Osteocyte (in vitro differentiated cells): Measurements from ENCODE around the gene PHEX. TPM values are rescaled to one million over a fixed set of nuclear protein-coding genes. Genes with fewer than 3 reads are reported as not detected.

ENCODE experiments used
- DNase-seq: peaks from one replicate; pipeline ENCODE4 v3.0.0; 2021; ENCODE audit warnings: mixed read lengths; ENCODE audit not compliant: unreplicated experiment; ENCODE audit errors: extremely low spot score
- H3K27ac Mint-ChIP-seq: one replicate; pipeline ENCODE4 v1.8.0; 2021; ENCODE audit warnings: mild to moderate bottlenecking, mixed read lengths; ENCODE audit not compliant: unreplicated experiment
- H3K27me3 Mint-ChIP-seq: one replicate; pipeline ENCODE4 v1.8.0; 2021; ENCODE audit warnings: mixed read lengths; ENCODE audit not compliant: unreplicated experiment
- H3K36me3 Mint-ChIP-seq: one replicate; pipeline ENCODE4 v1.8.0; 2021; ENCODE audit warnings: mixed read lengths; ENCODE audit not compliant: unreplicated experiment
- H3K4me1 Mint-ChIP-seq: one replicate; pipeline ENCODE4 v1.8.0; 2021; ENCODE audit warnings: mixed read lengths; ENCODE audit not compliant: unreplicated experiment
- H3K4me3 Mint-ChIP-seq: one replicate; pipeline ENCODE4 v1.8.0; 2021; ENCODE audit warnings: mild to moderate bottlenecking, moderate library complexity, mixed read lengths; ENCODE audit not compliant: unreplicated experiment
- H3K9me3 Mint-ChIP-seq: one replicate; pipeline ENCODE4 v1.8.0; 2021; ENCODE audit warnings: mixed read lengths; ENCODE audit not compliant: unreplicated experiment
- total RNA-seq: library from RNA; stranded (reverse); gene quantifications from 2 replicates; pipeline ENCODE4 v1.2.1, GENCODE V29; 2021
- TF ChIP-seq, protein P1 (sequence below): fragments of 200-600 bp; sonication (generic); IDR thresholded peaks from 2 replicates; pipeline ENCODE4 v1.5.0; 2021; ENCODE audit warnings: antibody characterized with exemption, mild to moderate bottlenecking, moderate library complexity

The PHEX gene
- total RNA-seq, 1 donor from 2014 or later, result 1.6 TPM

DNA sequence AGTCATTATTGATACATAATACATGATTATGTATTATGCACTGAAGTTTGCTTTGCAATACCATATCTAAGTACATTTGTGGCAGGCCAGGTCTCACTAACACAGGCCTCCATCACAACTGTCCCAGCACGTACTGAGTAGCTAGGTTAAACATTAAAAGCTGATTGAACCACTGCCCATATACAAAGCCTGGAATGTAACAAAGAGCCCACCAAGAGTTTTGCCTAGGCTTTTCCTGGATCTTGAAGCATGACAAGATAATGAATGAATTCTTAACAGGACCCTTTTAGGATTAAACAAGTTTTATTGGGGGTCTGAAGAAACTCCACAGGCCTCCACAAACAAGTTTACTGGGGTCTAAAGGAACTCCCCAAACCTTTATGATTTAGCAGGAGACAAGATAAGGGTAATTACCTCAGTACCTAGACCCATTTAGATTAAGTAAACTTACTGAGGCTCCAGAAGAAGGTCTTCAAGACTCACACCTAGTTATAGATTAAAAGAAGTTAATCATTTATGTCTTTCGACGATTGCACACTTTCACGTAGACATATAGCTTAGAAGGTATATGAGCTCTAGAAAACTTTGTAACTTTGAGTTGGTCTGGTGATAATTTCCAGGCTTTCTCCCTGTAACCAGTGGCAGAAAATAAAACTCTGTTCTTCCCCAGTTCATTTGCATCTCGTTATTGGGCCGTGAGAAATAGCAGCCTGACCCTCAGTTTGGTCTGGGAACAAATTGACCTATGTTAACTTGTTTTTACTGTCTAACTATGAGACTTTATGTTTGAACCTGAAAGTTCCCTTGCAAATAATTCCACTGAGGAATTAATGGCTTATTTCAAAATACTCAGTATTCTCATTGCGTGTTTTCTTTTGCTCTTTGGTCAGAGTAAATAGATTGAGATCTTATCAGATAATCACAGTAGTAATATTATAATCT lies 84.8 kb downstream of the PHEX start:
- no peaks in the 10 kb centered on the region for H3K27me3 Mint-ChIP-seq
- H3K4me1 Mint-ChIP-seq, result peaks cover 9% of the 10 kb centered on the region
- no peaks in the 10 kb centered on the region for H3K36me3 Mint-ChIP-seq
- no peak overlapping the region for H3K4me3 Mint-ChIP-seq
- H3K27ac Mint-ChIP-seq, result peak overlapping the region; percentile 42
- DNase-seq, result no peak
- H3K9me3 Mint-ChIP-seq, result no peaks in the 10 kb centered on the region
- TF ChIP-seq, protein P1, sequence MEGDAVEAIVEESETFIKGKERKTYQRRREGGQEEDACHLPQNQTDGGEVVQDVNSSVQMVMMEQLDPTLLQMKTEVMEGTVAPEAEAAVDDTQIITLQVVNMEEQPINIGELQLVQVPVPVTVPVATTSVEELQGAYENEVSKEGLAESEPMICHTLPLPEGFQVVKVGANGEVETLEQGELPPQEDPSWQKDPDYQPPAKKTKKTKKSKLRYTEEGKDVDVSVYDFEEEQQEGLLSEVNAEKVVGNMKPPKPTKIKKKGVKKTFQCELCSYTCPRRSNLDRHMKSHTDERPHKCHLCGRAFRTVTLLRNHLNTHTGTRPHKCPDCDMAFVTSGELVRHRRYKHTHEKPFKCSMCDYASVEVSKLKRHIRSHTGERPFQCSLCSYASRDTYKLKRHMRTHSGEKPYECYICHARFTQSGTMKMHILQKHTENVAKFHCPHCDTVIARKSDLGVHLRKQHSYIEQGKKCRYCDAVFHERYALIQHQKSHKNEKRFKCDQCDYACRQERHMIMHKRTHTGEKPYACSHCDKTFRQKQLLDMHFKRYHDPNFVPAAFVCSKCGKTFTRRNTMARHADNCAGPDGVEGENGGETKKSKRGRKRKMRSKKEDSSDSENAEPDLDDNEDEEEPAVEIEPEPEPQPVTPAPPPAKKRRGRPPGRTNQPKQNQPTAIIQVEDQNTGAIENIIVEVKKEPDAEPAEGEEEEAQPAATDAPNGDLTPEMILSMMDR, result no peak

DNA sequence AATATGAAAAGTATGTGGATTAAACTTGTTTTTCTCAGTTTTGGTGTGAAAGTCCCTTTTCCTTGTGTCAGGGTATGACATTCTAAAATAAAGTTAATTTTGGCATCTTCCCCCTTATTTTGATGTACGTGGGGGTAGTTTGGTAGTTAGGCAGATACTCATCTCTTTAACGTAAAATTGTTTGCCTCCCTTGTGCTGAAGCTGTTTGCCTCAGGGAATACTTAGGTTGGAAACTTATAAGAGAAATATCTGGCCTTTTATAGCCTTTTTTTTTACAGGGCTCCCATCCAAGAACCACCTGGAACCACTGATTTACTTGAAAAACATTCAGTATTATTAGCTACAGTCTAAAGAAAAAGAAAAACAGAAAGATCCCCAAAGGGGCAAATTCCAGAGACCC lies 85.5 kb downstream of the PHEX start:
- no peaks in the 10 kb centered on the region for H3K9me3 Mint-ChIP-seq
- H3K4me3 Mint-ChIP-seq, result no peak overlapping the region
- no peaks in the 10 kb centered on the region for H3K36me3 Mint-ChIP-seq
- DNase-seq, result no peak
- TF ChIP-seq, protein P1, result no peak
- no peak overlapping the region for H3K27ac Mint-ChIP-seq
- no peaks in the 10 kb centered on the region for H3K27me3 Mint-ChIP-seq
- H3K4me1 Mint-ChIP-seq, result peaks cover 12% of the 10 kb centered on the region

DNA sequence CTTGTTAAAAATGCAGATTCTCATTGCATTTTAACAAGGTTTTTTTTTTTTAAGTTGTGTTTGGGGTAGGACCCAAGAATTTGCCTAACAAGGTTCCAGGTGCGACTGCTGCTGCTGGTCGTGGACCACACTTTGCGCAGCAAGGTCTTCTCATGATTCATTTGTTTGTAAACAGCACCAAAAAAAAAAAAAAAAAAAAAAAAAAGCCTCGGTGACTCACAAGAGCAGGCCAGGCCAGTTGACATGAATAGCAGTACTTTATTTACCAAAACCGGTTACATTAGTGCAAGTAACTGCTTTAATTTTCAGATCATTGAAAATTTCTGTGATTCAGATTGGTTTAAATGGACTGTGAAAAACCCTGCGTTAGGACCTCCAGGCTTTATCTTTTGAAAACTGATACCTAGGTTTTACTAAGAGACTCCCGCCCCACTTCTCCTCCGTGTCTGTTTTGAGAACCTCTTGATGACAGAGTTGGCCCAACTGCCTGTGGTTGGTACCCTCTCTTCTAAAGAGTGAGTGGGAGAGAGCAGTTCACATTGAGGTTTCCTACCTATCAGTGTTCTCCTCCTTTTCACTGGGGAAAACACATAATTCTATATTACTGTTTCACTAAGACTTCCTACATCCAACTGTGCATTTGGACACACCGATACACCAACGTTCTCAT lies 86.2 kb downstream of the PHEX start:
- no peak overlapping the region for H3K27ac Mint-ChIP-seq
- H3K4me3 Mint-ChIP-seq, result no peak overlapping the region

DNA sequence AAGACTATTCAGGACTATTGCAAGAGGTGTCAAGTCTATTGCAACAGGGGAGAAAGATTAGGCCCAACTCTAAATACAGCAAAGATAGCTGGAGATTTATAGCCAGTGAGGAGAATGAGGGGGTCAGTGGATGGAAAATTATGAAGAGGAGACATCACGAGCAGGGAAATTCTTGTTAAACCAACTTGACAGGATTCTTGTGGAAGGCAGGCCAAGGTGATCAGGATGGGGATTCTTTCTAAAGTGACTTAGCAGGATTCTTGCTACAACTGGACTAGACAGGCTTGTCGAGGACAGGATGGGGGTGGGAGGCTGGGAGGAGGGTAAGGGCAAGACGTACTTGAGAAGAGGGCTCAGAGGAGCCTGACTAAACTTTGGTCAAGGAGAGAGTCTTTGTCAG lies 89.0 kb downstream of the PHEX start:
- Mint-ChIP-seq H3K36me3 (no peaks in the 10 kb centered on the region), H3K4me1 (peaks cover 17% of the 10 kb centered on the region), H3K27me3 (no peaks in the 10 kb centered on the region), H3K9me3 (peaks cover under 1% of the 10 kb centered on the region), H3K27ac (no peak overlapping the region), H3K4me3 (no peak overlapping the region)
- TF ChIP-seq, protein P1, result no peak
- no peak for DNase-seq

More for the DNA sequence above, 86.2 kb downstream of the PHEX start:
- H3K4me1 Mint-ChIP-seq, result peaks cover 13% of the 10 kb centered on the region
- no peaks in the 10 kb centered on the region for H3K9me3 Mint-ChIP-seq
- DNase-seq, result no peak
- H3K36me3 Mint-ChIP-seq, result no peaks in the 10 kb centered on the region
- TF ChIP-seq, protein P1, result no peak
- H3K27me3 Mint-ChIP-seq, result no peaks in the 10 kb centered on the region

DNA sequence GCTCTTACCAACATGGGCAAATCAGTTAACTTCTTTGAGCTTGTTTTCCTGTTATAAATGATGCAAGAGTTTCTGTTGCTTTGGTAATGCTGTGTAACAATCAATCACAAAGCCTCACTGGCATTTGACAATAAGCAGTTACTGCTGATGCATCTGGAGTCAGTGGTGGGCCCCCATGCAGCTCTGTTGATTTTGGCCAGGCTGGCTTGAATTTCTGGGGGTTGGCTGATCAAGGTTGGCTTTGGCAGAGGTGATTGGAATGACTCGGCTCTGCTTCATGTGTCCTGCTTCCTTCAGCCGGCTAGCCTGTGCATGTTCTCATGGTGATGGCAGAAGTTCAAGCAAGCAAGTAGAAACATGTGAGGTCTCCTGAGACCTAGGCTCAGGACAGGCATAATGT lies 90.4 kb downstream of the PHEX start:
- peak; percentile 54 for DNase-seq
- H3K9me3 Mint-ChIP-seq, result peaks cover 5% of the 10 kb centered on the region
- H3K36me3 Mint-ChIP-seq, result peaks cover 3% of the 10 kb centered on the region
- H3K4me1 Mint-ChIP-seq, result peaks cover 18% of the 10 kb centered on the region
- TF ChIP-seq, protein P1, result no peak
- no peak overlapping the region for H3K27ac Mint-ChIP-seq
- H3K27me3 Mint-ChIP-seq, result no peaks in the 10 kb centered on the region
- no peak overlapping the region for H3K4me3 Mint-ChIP-seq
